Measurements from ENCODE around the gene RUNX2.
"Not testable (repeated sequence)": the region's sequence is repeated elsewhere in the genome, so short reads cannot be mapped to it uniquely, and the experiment has no call there.

Gene RUNX2

GRCh38 chr6:45457141-45457540 lies 129.0 kb downstream of the RUNX2 start:
- no peak for DNase-seq (ENCODE audit: low spot score)

- DNase-seq (ENCODE audit: low spot score), result no peak
Measured at GRCh38 chr6:45458672-45459071, 130.5 kb downstream of the RUNX2 start.

- no peak for DNase-seq (ENCODE audit: low spot score)
Measured at GRCh38 chr6:45460166-45460565, 132.0 kb downstream of the RUNX2 start.

- DNase-seq (ENCODE audit: low spot score), result no peak
Measured at GRCh38 chr6:45461486-45461885, 133.4 kb downstream of the RUNX2 start.

GRCh38 chr6:45462190-45463134 lies 134.3 kb downstream of the RUNX2 start:
- DNase-seq (ENCODE audit: low spot score), result no peak

GRCh38 chr6:45464685-45465084 lies 136.6 kb downstream of the RUNX2 start:
- no peak for DNase-seq (ENCODE audit: low spot score)

- no peak for DNase-seq (ENCODE audit: low spot score)
Measured at GRCh38 chr6:45466686-45467085, 138.6 kb downstream of the RUNX2 start.

GRCh38 chr6:45467417-45467816 lies 139.3 kb downstream of the RUNX2 start:
- not testable (repeated sequence) for DNase-seq (ENCODE audit: low spot score)

- DNase-seq (ENCODE audit: low spot score), result no peak
Measured at GRCh38 chr6:45467853-45468252, 139.7 kb downstream of the RUNX2 start.

GRCh38 chr6:45469663-45470062 lies 141.5 kb downstream of the RUNX2 start:
- DNase-seq (ENCODE audit: low spot score), result no peak

GRCh38 chr6:45470131-45470738 lies 142.1 kb downstream of the RUNX2 start:
- no peak for DNase-seq (ENCODE audit: low spot score)

- no peak for DNase-seq (ENCODE audit: low spot score)
Measured at GRCh38 chr6:45472382-45472781, 144.3 kb downstream of the RUNX2 start.

- DNase-seq (ENCODE audit: low spot score), result no peak
Measured at GRCh38 chr6:45473121-45473993, 145.2 kb downstream of the RUNX2 start.

- no peak for DNase-seq (ENCODE audit: low spot score)
Measured at GRCh38 chr6:45474376-45474775, 146.2 kb downstream of the RUNX2 start.

GRCh38 chr6:45476341-45476740 lies 148.2 kb downstream of the RUNX2 start:
- DNase-seq (ENCODE audit: low spot score), result no peak

GRCh38 chr6:45477278-45477677 lies 149.1 kb downstream of the RUNX2 start:
- no peak for DNase-seq (ENCODE audit: low spot score)

- DNase-seq (ENCODE audit: low spot score), result no peak
Measured at GRCh38 chr6:45477790-45478189, 149.7 kb downstream of the RUNX2 start.

GRCh38 chr6:45478240-45478639 lies 150.1 kb downstream of the RUNX2 start:
- DNase-seq (ENCODE audit: low spot score), result no peak

GRCh38 chr6:45479834-45480751 lies 152.0 kb downstream of the RUNX2 start:
- DNase-seq (ENCODE audit: low spot score), result no peak

GRCh38 chr6:45480752-45481415 lies 152.8 kb downstream of the RUNX2 start:
- DNase-seq (ENCODE audit: low spot score), result no peak

GRCh38 chr6:45483021-45483420 lies 154.9 kb downstream of the RUNX2 start:
- no peak for DNase-seq (ENCODE audit: low spot score)
